Smooth muscle cell of bladder (primary cell): ENCODE data around the gene FNDC11. TPM values are rescaled to one million over a fixed set of nuclear protein-coding genes. Genes with fewer than 3 reads are reported as not detected.

Source experiments
- total RNA-seq: library from RNA; depleted of rRNA; stranded (reverse); fragments of >200 nt; gene quantifications from 2 replicates; pipeline ENCODE4 v1.2.3, GENCODE V29; 2014

The FNDC11 gene
- total RNA-seq, result 0.46 and 0.57 TPM in 2 replicates

DNA sequence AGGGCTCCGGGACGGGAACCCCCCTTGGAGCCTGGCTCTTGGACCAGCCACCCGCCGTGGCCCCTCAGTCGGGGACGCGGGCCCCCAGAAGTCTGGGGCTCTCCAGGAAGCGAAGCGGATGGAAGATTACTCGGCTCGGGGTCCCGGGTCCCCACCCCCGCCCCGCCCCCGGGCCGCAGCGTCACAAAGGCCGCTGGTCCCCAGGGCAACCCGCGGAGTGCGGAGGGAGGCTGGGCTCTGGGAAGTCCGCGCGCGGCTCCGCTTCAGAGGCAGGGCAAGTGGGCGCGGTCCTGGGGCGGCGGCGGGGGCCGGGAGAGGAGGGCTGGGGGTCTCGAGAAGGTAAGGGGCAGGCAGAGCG is at the start of gene FNDC11:
Gene FNDC11 (plus strand): TSS at position 227 of the 358 bp plus-strand sequence. CDS start 1,505 bp downstream, outside the sequence.

DNA sequence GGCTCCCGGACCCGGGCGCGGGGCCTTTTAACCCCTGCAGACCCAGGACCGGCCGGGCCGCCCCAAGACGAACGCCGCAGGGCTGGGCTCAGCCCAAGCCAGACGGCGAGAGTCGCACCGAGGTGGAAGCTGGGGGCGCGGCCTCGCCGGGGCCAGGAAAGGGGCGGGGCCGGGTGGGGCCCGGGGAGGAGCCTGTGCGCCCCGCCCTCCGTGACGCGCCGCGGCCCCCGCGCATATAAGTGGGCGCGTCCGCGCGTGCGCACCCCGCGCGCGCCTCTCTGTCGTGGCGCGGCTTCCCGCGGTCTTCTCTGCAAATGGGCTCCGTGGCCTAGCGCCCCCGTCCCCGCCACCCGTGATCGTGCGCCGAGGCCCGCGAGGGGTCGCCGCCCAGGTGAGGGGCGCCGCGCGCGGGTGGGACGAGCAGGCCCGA is 33.4 kb upstream of the FNDC11 start, which contains the start of gene PPDPF:
Gene PPDPF (plus strand): TSS at position 262 of the 430 bp plus-strand sequence. CDS start 544 bp downstream, outside the sequence.

GRCh38 chr20:63536997-63537524 is 16.9 kb upstream of the FNDC11 start, which contains the start of gene PTK6:
PTK6 (minus strand) TSS chr20:63537376; CDS start chr20:63537314, 62 bp downstream.

GRCh38 chr20:63547725-63548480 is 6.1 kb upstream of the FNDC11 start, which contains the start of gene SRMS:
SRMS (minus strand) TSS chr20:63547749; CDS start chr20:63547463, 286 bp downstream.

DNA sequence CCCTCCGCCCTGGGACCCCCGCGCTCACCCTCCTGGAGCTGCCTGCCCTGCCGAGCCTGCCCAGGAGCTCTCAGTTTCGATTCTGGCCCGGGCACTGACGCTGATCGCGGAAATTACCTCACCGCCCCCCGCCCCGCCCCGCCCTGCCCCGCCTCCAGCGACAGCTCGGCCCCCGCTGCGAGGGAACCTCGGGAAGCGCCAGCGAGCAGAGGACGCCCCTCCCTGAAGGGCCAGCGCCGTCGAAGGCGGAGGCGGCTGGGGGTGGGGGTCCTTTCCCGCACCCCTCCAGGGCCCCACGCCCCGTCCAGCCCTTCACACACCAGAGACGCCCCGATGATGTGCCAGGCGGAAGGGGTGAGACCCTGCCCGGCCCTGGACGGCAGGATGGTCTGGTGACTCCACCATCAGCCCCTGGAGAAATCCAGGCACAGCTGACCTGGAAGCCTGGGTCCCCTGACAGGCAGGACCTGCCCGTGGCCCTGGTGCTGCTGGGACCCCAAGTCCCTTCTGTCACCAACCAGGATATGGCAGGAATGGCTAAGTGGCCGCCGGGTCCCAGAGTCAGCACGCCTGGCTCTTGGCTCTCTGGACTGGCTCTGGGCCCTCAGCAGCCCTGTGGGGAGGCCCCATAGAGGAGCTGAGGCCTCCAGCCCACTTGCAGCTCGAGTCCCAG is 20.3 kb downstream of the FNDC11 start, which contains the start of gene HELZ2:
Gene HELZ2 (minus strand): TSS at position 84 of the 673 bp plus-strand sequence. CDS start 1,854 bp downstream, outside the sequence.

Other genes starting within 250 kb of the FNDC11 start
- gene CHRNA4, start 192.8 kb upstream of the FNDC11 start, total RNA-seq, result not detected in 2 replicates
- gene KCNQ2, start 81.5 kb upstream of the FNDC11 start, total RNA-seq, result not detected in 2 replicates
- gene EEF1A2, start 55.1 kb upstream of the FNDC11 start, total RNA-seq, result 1.3 and 3.0 TPM in 2 replicates
- gene PPDPF, start 33.4 kb upstream of the FNDC11 start, total RNA-seq, result 17.5 and 24.5 TPM in 2 replicates
- gene PTK6, start 16.8 kb upstream of the FNDC11 start, total RNA-seq, result under 0.01 and 0.09 TPM in 2 replicates
- gene SRMS, start 6.4 kb upstream of the FNDC11 start, total RNA-seq, result not detected in 2 replicates
- gene HELZ2, start 20.1 kb downstream of the FNDC11 start, total RNA-seq, result 27.0 and 29.2 TPM in 2 replicates
- gene GMEB2, start 72.9 kb downstream of the FNDC11 start, total RNA-seq, result 7.4 and 8.4 TPM in 2 replicates
- 2.1 and 2.3 TPM in 2 replicates for gene STMN3, start 99.3 kb downstream of the FNDC11 start, total RNA-seq
- 6.1 and 9.2 TPM in 2 replicates for gene RTEL1, start 104.2 kb downstream of the FNDC11 start, total RNA-seq
- gene TNFRSF6B, start 142.5 kb downstream of the FNDC11 start, total RNA-seq, result 0.65 and 1.3 TPM in 2 replicates
- 30.2 and 35.4 TPM in 2 replicates for gene ARFRP1, start 153.8 kb downstream of the FNDC11 start, total RNA-seq
- gene ZGPAT, start 153.9 kb downstream of the FNDC11 start, total RNA-seq, result 14.3 and 15.6 TPM in 2 replicates
- gene LIME1, start 182.5 kb downstream of the FNDC11 start, total RNA-seq, result 1.6 and 2.2 TPM in 2 replicates
- 14.4 and 18.3 TPM in 2 replicates for gene SLC2A4RG, start 185.6 kb downstream of the FNDC11 start, total RNA-seq